Transverse colon (tissue), 4 donors: ENCODE data around the gene PKP4.

Experiments
- CTCF ChIP-seq, 5 experiments: fragments of 200-600 bp in 3 of 5; fragments of 450-650 bp in 2 of 5; sonication (generic) in 3 of 5; IDR thresholded peaks; 1 replicate in 2 of 5; 2 replicates in 3 of 5; pipeline ENCODE4 v1.5.1; 2016 to 2017; ENCODE audit warnings: antibody characterized with exemption in 5 of 5, inconsistent platforms in 3 of 5, mild to moderate bottlenecking in 2 of 5, moderate library complexity in 1 of 5
- POLR2A ChIP-seq: fragments of 450-650 bp; IDR thresholded peaks from one replicate; pipeline ENCODE4 v1.6.1; 2016; ENCODE audit warnings: antibody characterized with exemption, mild to moderate bottlenecking, moderate library complexity
- POLR2AphosphoS5 ChIP-seq, 3 donors: sonication (generic); formaldehyde crosslinking; IDR thresholded peaks; one replicate each; pipeline ENCODE4 v1.6.1; 2016; ENCODE audit warnings: antibody characterized with exemption in 3 of 3

- TF ChIP-seq POLR2A (no peak), CTCF (IDR thresholded peaks at IDR 0.05) (no peak), POLR2AphosphoS5 (IDR thresholded peaks at IDR 0.05) (no peak)
These were observed 162.2 kb downstream of the PKP4 start for GRCh38 chr2:158618891-158619490.
